Activated gamma-delta T cell treated with Interleukin-2 at 50 U/mL for 16 hours (primary cell): Measurements from ENCODE around the gene NFKBIB.
A peak's percentile ranks its signal among the peaks of the same experiment; 100 is the strongest.

Experiments used
- DNase-seq: peaks from one replicate; pipeline ENCODE4 v3.0.0-alpha.2; 2020

The NFKBIB gene

GRCh38 chr19:38905620-38906019 lies 5.9 kb downstream of the NFKBIB start:
- DNase-seq = no peak

GRCh38 chr19:38907227-38907626 lies 7.5 kb downstream of the NFKBIB start:
- no peak for DNase-seq

- DNase-seq = no peak
Observed at GRCh38 chr19:38907670-38908069, 7.9 kb downstream of the NFKBIB start.

GRCh38 chr19:38908911-38909310 lies 9.1 kb downstream of the NFKBIB start:
- no peak for DNase-seq

GRCh38 chr19:38910488-38910887 lies 10.7 kb downstream of the NFKBIB start:
- DNase-seq = no peak

- no peak for DNase-seq
Observed at GRCh38 chr19:38911388-38912001, 11.7 kb downstream of the NFKBIB start.

- no peak for DNase-seq
Observed at GRCh38 chr19:38912600-38913514, 13.1 kb downstream of the NFKBIB start.

- no peak for DNase-seq
Observed at GRCh38 chr19:38913958-38914357, 14.2 kb downstream of the NFKBIB start.

- DNase-seq = no peak
Observed at GRCh38 chr19:38915329-38916321, 15.9 kb downstream of the NFKBIB start.

- no peak for DNase-seq
Observed at GRCh38 chr19:38917516-38917915, 17.7 kb downstream of the NFKBIB start.

GRCh38 chr19:38917921-38918491 lies 18.2 kb downstream of the NFKBIB start:
- no peak for DNase-seq

- no peak for DNase-seq
Observed at GRCh38 chr19:38918526-38918925, 18.8 kb downstream of the NFKBIB start.

- DNase-seq = no peak
Observed at GRCh38 chr19:38919837-38920601, 20.2 kb downstream of the NFKBIB start.

- DNase-seq = no peak
Observed at GRCh38 chr19:38920602-38921419, 21.0 kb downstream of the NFKBIB start.

GRCh38 chr19:38921420-38922274 lies 21.9 kb downstream of the NFKBIB start:
- DNase-seq = no peak

GRCh38 chr19:38922482-38922881 lies 22.7 kb downstream of the NFKBIB start:
- no peak for DNase-seq

- peak; percentile 37 for DNase-seq
Observed at GRCh38 chr19:38924388-38924787, 24.6 kb downstream of the NFKBIB start.

- no peak for DNase-seq
Observed at GRCh38 chr19:38928391-38929001, 28.7 kb downstream of the NFKBIB start.
